ENCODE results near the gene ELFN2. TPM values are rescaled to one million over a fixed set of nuclear protein-coding genes. Genes with fewer than 3 reads are reported as not detected.

Gene ELFN2
- total and polyA plus RNA-seq, 2 donors (not counting 3 experiments of a cell fraction or from before 2014, with no cell fraction given) = 0.41 to 1.3 TPM

DNA sequence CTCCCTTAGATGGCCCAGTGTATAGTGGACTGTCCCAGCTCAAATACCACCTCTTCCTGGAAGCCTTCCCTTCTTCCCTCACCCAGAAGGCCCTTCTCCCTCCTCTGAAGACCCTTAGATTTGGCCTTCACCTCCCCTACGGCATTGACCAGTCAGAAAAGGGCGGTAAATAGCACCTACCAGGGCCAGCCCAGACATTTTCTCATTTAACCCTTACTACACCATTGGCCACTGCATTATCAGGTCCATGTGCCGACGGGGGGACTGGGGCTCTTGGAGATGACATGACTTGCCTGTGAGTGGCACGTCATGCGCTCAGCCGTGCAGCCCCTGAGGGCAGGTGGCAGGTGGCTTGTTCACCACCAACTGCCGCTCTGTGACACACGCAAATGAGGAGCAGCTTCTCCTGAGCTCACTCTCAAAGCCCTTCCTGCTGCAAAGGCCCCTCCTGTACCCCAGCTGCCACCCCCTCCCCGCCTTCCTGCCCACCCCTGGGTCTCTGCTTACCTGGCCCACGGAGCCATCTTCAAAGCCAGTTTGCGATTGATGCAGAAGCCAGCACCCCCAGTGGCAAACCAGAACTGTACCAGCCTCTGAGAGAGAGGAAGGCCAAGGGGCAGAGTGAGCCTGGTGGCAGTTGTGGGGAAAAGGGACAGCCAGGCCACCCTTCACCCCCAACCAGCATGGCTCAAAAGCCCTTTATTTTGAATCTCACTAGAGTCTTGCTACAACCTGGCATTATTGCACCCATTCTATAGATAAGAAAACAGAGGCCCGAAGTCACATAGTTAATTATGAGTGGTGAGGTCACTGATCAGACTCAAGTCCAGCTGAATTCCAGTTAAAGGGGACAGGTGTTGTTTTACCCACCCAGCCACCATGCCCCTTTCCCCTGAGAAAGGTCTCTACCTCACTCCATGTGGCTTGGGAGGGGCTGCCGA lies 49.4 kb upstream of the ELFN2 start:
- no peaks in the 10 kb centered on the region for H3K27me3 ChIP-seq (ENCODE audit: control insufficient read depth in 2 of 2, insufficient read depth in 2 of 2, low read length in 2 of 2)
- H3K36me3 ChIP-seq (ENCODE audit: control insufficient read depth in 2 of 2, extremely low read depth in 1 of 2, insufficient read depth in 2 of 2, low read length in 2 of 2) = peaks cover 5 to 67% of the 10 kb centered on the region in 2 experiments
- POLR2A ChIA-PET = no interaction called here
- H3K27ac ChIP-seq (ENCODE audit: insufficient read depth, low read depth, low read length) = no peak overlapping the region
- H3K4me1 ChIP-seq (ENCODE audit: control insufficient read depth, extremely low read depth, insufficient read depth, low read length) = no peaks in the 10 kb centered on the region
- no peaks in the 10 kb centered on the region for H3K9me3 ChIP-seq (replicated peaks; ENCODE audit: control insufficient read depth, insufficient read depth, low read length)
- dilution Hi-C loops (cut with MboI; ENCODE audit: extremely low pct_ligation_motif_present, low sequenced_read_pairs) = no loop called here
- no peak for DNase-seq (ENCODE audit: low read depth, low spot score)
- no peak overlapping the region for H3K4me3 ChIP-seq (replicated peaks in 1 of 3; ENCODE audit: insufficient read depth in 1 of 3, low read depth in 1 of 3, low read length in 3 of 3)
- H3K4me2 ChIP-seq (ENCODE audit: insufficient read depth, low read length) = no peak overlapping the region
- intact Hi-C loops (cut with micrococcal nuclease) = no loop called here
- H3K9ac ChIP-seq (replicated peaks; ENCODE audit: extremely low read depth, insufficient read depth, low read length) = no peak overlapping the region
- H3K79me2 ChIP-seq (ENCODE audit: control insufficient read depth, insufficient read depth, low read length) = peaks cover 26% of the 10 kb centered on the region
- no peaks in the 10 kb centered on the region for H3K9me1 ChIP-seq (replicated peaks; ENCODE audit: control insufficient read depth, extremely low read depth, insufficient read depth, low read length)
- TF ChIP-seq JUN (IDR thresholded peaks at IDR 0.05; ENCODE audit: borderline replicate concordance, insufficient read depth, insufficient read length, low read depth) (no peak), POLR2AphosphoS5 (IDR thresholded peaks at IDR 0.05; ENCODE audit: insufficient read depth, low read depth, low read length) (no peak), FOS (IDR thresholded peaks at IDR 0.05; ENCODE audit: borderline replicate concordance, insufficient read depth, low read length) (no peak), POLR2A (IDR thresholded peaks at IDR 0.05; ENCODE audit: low read depth, low read length) (no peak), EZH2 (IDR thresholded peaks at IDR 0.05; ENCODE audit: borderline replicate concordance, low read depth, low read length, severe bottlenecking) (no peak), MYC (IDR thresholded peaks at IDR 0.05; ENCODE audit: low read depth, low read length) (no peak), GATA2 (IDR thresholded peaks at IDR 0.05; ENCODE audit: insufficient read depth, insufficient read length, low read depth, low read length) (no peak)
- TF ChIP-seq, protein P1, sequence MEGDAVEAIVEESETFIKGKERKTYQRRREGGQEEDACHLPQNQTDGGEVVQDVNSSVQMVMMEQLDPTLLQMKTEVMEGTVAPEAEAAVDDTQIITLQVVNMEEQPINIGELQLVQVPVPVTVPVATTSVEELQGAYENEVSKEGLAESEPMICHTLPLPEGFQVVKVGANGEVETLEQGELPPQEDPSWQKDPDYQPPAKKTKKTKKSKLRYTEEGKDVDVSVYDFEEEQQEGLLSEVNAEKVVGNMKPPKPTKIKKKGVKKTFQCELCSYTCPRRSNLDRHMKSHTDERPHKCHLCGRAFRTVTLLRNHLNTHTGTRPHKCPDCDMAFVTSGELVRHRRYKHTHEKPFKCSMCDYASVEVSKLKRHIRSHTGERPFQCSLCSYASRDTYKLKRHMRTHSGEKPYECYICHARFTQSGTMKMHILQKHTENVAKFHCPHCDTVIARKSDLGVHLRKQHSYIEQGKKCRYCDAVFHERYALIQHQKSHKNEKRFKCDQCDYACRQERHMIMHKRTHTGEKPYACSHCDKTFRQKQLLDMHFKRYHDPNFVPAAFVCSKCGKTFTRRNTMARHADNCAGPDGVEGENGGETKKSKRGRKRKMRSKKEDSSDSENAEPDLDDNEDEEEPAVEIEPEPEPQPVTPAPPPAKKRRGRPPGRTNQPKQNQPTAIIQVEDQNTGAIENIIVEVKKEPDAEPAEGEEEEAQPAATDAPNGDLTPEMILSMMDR (IDR thresholded peaks at IDR 0.05; ENCODE audit: extremely low read depth in 1 of 2, insufficient read depth in 1 of 2, low read depth in 1 of 2, low read length in 2 of 2) = no peak
- TF ChIP-seq, protein P2, sequence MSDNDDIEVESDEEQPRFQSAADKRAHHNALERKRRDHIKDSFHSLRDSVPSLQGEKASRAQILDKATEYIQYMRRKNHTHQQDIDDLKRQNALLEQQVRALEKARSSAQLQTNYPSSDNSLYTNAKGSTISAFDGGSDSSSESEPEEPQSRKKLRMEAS (IDR thresholded peaks at IDR 0.05; ENCODE audit: insufficient read depth, insufficient read length) = no peak
- CTCF ChIA-PET = no interaction called here
- no peak overlapping the region for H2AFZ ChIP-seq (ENCODE audit: low read depth, low read length)
- no peaks in the 10 kb centered on the region for H4K20me1 ChIP-seq (replicated peaks; ENCODE audit: control insufficient read depth, extremely low read depth, insufficient read depth, low read length)
- no TSS peak for BruUV-seq (replicated peaks)
- FAIRE-seq = no peak

All from endothelial cell of umbilical vein (primary cell).